ENCODE measurements around the gene CAVIN4. TPM values are rescaled to one million over a fixed set of nuclear protein-coding genes. Genes with fewer than 3 reads are reported as not detected.

The CAVIN4 gene
- total RNA-seq: 39.9 TPM

- peak; percentile 20 for DNase-seq
Observed at GRCh38 chr9:100577776-100578448, at the start of gene CAVIN4. Gene CAVIN4, plus strand, starts transcription at chr9:100578079. Its CDS starts 65 bp downstream, at chr9:100578144.

- peak; percentile 10 for DNase-seq
Observed at GRCh38 chr9:100534401-100534800, 43.5 kb upstream of the CAVIN4 start.

GRCh38 chr9:100540327-100540726 is 37.6 kb upstream of the CAVIN4 start:
- no peak for DNase-seq

- DNase-seq: no peak
Observed at GRCh38 chr9:100549048-100549447, 28.8 kb upstream of the CAVIN4 start.

- DNase-seq: no peak
Observed at GRCh38 chr9:100554935-100555401, 22.9 kb upstream of the CAVIN4 start.

- no peak for DNase-seq
Observed at GRCh38 chr9:100555471-100555870, 22.4 kb upstream of the CAVIN4 start.

- DNase-seq: no peak
Observed at GRCh38 chr9:100557053-100557452, 20.8 kb upstream of the CAVIN4 start.

GRCh38 chr9:100561256-100561655 is 16.6 kb upstream of the CAVIN4 start:
- no peak for DNase-seq

- DNase-seq: no peak
Observed at GRCh38 chr9:100567856-100568255, 10.0 kb upstream of the CAVIN4 start.

GRCh38 chr9:100573655-100574260 is 4.1 kb upstream of the CAVIN4 start:
- no peak for DNase-seq

- DNase-seq: no peak
Observed at GRCh38 chr9:100575006-100575405, 2.9 kb upstream of the CAVIN4 start.

GRCh38 chr9:100575765-100576386 is 2.0 kb upstream of the CAVIN4 start:
- no peak for DNase-seq

- DNase-seq: no peak
Observed at GRCh38 chr9:100578610-100579009, 731 bp downstream of the CAVIN4 start.

- no peak for DNase-seq
Observed at GRCh38 chr9:100579665-100580064, 1.8 kb downstream of the CAVIN4 start.

- DNase-seq: no peak
Observed at GRCh38 chr9:100580257-100580656, 2.4 kb downstream of the CAVIN4 start.

- no peak for DNase-seq
Observed at GRCh38 chr9:100581081-100581480, 3.2 kb downstream of the CAVIN4 start.

- no peak for DNase-seq
Observed at GRCh38 chr9:100581661-100582060, 3.8 kb downstream of the CAVIN4 start.

GRCh38 chr9:100583014-100583802 is 5.3 kb downstream of the CAVIN4 start:
- DNase-seq: no peak

GRCh38 chr9:100584951-100585350 is 7.1 kb downstream of the CAVIN4 start:
- no peak for DNase-seq

GRCh38 chr9:100586093-100586492 is 8.2 kb downstream of the CAVIN4 start:
- no peak for DNase-seq

- no peak for DNase-seq
Observed at GRCh38 chr9:100587375-100587774, 9.5 kb downstream of the CAVIN4 start.

- no peak for DNase-seq
Observed at GRCh38 chr9:100589582-100589981, 11.7 kb downstream of the CAVIN4 start.

GRCh38 chr9:100590481-100590880 is 12.6 kb downstream of the CAVIN4 start:
- DNase-seq: no peak

Measured in skin of body (tissue), 2 donors.